Epidermal melanocyte (primary cell): ENCODE data around the gene BAMBI.
"Not testable (repeated sequence)": the region's sequence is repeated elsewhere in the genome, so short reads cannot be mapped to it uniquely, and the experiment has no call there.

Experiments
- DNase-seq: peaks from one replicate; pipeline ENCODE4 v3.0.0; 2011; ENCODE audit warnings: low spot score; ENCODE audit not compliant: insufficient read length

Gene BAMBI, protein sequence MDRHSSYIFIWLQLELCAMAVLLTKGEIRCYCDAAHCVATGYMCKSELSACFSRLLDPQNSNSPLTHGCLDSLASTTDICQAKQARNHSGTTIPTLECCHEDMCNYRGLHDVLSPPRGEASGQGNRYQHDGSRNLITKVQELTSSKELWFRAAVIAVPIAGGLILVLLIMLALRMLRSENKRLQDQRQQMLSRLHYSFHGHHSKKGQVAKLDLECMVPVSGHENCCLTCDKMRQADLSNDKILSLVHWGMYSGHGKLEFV

DNA sequence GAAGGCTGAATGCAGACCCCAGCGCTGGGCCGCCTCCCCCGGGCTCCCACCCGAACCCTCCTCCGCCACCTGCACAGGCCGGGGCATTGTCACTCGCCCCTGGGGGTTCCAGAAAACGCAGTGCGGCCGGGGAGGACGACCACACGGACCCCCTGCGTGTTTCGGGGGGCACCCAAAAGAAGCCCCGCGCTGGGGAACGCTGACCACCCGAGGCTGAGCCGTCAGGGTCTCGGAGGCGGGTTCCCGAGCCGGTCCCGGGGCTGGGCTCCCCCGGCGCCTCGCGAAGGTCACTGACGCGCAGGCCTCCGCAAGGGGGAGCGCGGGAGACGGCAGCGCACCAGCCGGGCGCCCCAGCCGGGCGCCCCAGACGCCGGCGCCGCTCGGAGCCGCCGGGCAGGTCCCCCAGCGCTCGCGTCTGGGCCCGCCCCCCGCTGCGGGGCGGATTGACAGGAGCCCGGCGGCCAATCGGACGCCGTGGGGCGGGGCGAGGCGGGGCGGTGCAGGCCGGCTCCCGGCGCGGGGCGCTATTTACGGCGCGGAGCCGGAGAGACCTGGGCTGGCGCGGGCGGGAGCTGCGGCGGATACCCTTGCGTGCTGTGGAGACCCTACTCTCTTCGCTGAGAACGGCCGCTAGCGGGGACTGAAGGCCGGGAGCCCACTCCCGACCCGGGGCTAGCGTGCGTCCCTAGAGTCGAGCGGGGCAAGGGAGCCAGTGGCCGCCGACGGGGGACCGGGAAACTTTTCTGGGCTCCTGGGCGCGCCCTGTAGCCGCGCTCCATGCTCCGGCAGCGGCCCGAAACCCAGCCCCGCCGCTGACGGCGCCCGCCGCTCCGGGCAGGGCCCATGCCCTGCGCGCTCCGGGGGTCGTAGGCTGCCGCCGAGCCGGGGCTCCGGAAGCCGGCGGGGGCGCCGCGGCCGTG is at the start of gene BAMBI:
BAMBI (plus strand) TSS at position 554 of the 920 bp plus-strand sequence. CDS start 377 bp downstream, outside the sequence.
- peak; percentile 53 for DNase-seq

DNA sequence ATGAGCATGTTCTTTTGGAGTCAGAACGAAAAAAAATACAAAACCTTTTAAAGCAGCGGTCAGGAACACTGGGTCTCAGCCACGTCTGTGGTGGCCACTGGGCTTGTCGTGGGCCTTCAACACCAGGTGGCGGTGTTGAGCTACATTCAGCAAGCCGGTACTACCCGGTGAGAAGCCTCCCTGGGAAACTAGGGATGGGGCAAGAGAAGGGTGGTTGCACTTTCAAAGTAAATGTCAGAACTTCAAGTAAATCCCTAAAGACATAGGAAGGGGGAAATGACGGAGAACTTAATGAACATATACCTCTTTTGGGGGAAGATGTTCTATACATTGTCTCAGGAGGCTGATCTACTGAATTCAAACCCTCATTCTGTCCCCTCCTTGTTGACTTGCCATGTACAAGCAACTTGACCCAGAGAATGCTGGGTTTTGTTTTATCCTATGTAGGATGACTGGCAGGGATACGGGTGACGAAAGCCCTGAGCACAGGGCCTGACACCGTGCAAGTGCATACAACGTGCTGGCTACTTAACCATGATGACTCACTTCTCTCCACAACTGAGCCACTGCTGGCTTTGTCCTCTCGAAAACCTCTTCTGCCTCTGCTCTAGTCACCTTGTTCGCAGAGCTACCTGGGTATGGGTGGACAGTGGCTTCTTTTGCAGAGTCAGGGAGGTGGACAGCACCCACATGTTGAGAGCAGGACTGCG is 49.0 kb upstream of the BAMBI start:
- DNase-seq = peak; percentile 74

DNA sequence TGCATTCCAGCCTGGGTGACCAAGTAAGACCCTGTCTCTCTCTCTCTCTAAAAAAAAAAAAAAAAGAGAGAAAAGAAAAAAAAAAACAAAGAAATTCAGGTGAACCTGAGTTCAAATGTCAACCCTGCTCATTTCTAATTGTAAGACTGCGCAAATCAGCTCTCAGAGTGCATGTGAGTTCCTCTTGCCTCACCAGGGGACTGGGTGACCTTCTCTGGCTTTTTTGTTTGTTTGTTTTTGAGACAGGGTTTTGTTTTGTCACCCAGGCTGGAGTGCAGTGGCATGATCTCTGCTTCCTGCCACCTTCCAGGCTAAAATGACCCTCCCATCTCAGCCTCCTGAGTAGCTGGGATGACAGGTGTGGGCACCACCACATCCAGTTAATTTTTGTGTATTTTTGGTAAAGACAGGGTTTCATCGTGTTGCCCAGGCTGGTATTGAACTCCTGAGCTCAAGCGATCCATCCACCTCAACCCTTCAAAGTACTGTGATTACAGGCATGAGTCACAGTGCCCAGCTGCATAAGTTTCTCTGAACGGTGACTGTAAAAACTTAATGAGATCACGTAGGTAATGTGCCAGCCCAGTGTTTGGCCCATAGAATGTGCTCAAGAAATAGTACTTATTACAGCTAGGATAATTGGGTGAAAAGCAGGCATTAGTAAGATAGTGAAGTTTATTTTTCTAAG is 45.3 kb upstream of the BAMBI start:
- DNase-seq = no peak

DNA sequence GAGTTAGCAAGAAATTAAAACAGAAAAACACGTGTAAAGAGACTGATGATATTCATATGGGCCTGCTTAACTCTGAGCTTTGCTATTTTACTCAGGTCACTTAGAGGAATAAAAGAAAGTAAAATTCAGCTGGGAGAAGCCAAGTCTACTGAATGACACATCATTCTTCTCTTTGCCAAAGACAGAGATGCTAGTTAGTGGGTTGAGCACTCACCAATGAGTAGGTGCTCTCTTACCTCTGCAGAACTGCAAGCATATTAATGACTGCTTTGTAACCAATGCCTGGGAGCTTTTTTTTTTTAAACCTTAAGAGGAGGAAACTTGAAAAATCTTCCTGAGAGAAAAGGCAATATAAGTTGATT is 44.8 kb upstream of the BAMBI start:
- no peak for DNase-seq

DNA sequence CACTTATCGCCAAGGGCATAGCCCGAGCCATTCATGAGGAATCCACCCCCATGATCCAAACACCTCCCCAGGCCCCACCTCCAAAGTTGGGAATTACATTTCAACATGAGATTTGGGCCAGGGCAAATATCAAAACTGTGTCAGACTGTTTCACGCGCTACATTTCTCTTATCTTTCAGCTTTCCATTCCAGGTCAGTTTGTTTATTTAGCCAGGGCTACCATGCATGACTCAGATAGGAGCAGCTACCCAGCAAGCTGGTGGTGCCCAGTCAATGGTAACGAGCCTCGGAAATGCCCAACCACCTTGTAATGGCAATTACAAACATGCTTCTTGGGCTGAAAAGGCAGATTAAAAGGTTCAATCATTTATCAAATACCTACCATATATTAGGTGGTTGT is 43.6 kb upstream of the BAMBI start:
- DNase-seq = no peak

DNA sequence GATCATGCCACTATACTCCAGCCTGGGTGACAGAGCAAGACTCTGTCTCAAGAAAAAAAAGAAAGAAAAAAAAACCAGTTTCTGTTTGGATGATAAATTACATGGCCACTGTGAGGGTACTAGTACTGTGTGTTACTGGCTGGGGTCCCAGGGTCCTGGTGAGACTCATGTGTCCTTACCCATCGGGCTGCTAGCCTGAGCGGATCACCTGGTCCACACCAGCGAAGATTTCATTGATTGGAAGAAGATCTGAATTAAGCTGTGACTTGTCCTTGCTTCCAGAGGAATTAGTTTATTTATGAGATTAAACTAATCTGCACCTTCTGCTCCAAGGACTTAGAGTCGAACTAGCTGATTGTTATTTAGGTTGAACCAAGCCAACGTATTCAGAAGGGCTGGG is 40.0 kb upstream of the BAMBI start:
- no peak for DNase-seq

DNA sequence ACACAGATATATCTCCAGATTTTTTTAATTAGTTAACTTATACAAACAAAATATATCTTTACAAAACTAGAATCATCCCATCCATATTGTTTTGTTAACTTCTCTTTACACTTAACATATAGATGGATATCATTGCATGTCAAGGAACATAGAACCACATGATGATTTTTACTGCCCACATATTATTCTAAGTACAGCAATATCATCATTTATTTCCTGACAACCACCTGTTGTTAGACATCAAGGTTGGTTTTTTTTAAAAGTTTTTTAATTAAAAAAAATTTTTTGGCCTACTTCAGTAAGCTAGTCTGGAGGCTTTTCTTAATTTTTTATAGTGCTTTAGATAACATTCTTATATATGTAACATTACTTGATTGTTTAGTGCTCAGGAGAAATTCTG is 38.9 kb upstream of the BAMBI start:
- no peak for DNase-seq

DNA sequence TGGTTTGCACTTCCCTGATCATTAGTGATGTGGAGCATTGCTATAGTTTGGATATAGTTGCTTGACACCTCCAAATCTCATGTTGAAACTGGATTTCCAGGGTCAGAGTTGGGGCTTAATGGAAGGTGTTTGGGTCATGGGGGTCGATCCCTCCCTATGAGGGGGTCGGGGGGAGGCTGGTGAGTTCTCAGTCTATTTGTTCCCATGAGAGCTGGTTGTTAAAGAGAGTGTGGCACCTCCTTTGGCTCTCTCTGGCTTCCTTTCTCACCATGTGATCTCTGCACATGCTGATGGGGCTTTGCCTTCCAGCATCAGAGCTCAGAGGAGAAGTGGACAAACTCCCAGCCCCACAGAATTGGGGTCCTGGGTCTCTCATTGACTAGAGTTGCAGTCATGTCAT is 36.8 kb upstream of the BAMBI start:
- no peak for DNase-seq

DNA sequence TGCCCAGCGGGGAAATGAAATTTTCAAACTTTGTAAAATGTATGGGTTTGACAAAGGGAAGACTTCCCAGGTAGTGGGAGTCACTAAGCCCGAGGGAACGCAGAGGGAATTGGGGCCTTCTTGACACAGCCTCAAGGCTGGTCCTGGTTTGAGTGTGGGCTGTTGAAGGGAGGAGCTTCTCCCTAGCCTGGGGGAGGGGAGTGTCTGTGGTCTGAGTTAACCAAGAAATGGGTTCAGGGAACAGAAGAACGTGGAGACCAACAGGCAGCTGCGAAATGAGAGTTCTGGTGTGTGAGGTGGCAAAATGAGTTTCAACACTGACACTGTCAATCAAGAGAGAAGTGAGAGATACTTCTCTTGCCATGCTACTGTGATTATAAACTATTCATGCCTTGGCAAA is 32.7 kb upstream of the BAMBI start:
- DNase-seq = no peak

DNA sequence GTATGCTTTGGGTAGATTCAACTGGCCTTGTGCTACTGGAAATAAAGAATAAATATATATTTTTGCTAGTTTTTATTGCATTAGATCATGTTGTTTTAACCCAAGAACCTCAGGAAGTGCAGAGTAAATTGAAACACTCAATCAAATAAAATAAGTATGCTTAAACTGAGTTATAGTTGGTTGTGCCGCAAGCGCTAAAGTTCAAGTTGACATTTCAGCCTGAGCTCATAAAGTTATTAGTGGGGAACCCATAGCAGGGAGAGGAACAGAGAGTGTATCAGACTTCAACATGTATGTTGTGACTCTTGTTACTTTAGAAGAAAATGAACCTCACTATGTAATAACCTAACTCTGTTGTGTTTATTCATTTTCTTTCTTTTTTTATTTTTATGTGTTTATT is 25.2 kb upstream of the BAMBI start:
- DNase-seq = no peak

DNA sequence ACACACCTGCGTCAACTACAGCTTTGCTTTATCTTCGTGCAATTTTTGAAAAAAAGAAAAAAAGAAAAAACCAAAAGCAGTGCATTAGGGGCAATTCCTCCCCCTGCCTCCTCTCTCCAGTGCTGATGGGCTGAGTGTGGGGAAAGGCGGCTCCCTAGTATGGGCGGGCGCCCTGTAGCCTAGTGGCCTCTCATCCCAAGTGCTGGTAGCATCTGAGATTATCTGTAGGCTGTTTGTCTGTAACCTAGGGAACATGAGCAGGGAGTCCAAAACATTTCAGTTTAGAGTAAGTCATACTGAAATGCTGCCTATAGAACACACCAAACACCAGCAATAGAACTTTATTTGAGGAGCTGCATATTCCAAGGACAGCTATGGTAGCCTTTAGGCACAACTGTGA is 24.6 kb upstream of the BAMBI start:
- DNase-seq = no peak

DNA sequence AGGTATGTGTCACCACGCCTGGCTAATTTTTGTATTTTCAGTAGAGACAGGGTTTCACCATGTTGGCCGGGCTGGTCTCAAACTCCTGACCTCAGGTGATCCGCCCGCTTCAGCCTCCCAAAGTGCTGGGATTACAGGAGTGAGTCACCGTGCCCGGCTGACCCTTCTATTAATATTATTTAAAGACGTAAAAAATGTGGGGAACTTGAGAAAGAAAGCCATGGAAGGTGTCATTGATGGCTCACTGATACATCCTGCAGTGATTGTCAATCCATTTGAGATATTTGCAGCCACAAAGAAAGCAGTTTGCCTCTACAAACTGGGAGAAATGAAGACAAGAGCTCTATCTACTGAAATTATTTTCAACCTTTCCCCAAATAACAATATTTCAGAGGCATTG is 18.5 kb upstream of the BAMBI start:
- DNase-seq = not testable (repeated sequence)

DNA sequence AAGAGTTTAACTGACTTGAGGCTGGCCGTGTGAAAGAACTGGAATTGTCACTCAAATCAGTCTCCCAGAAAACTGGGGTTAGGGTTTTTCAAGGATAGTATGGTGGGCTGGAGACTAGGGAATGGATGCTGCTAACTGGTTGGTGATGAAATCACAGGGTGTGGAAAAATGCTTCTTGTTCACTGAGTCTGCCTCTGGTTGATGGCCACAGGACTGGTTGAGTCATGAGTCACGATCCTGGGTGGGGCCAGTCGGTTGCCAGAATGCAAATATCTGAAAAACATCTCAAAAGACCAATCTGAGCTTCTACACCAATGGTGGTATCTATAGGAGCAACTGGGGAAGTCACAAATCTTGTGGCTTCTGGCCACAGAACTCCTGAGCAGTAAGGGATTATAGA is 16.3 kb upstream of the BAMBI start:
- peak; percentile 40 for DNase-seq

DNA sequence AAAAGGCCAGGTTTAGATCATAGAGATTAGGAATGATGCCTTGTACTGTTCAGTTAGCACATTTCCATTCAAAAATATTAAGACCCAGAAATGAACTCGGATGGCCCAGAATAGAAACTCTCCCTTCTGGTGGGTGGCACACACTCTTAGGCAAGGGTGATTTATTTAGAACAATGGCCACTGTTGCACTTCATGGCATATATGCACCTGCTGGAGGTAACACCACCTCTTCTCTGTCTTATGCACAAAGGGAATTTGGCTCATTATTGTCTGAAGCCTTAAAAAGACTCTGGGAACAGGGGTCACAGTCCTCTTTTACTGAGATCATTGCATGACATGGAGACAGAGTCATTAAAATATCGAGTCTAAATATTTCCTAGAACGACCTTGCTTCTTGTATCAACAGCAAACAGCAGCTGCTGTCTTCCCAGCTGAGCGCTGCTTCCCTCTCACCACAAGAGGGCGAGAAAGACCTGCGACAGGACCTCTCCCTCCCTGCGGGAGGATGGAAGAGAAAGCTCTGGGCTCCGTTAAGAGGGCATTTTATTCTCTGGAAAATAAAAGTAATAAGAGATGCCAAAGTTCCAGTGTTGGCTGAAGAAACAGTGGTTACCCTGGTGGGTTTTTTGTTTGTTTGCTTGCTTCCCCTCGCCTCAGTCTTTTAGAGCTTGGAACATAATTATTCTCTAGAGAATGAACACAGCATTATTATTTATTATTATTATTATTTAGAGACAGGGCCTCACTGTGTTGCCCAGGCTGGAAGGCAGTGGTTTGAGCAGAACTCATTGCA is 13.5 kb upstream of the BAMBI start:
- DNase-seq = peak; percentile 89

DNA sequence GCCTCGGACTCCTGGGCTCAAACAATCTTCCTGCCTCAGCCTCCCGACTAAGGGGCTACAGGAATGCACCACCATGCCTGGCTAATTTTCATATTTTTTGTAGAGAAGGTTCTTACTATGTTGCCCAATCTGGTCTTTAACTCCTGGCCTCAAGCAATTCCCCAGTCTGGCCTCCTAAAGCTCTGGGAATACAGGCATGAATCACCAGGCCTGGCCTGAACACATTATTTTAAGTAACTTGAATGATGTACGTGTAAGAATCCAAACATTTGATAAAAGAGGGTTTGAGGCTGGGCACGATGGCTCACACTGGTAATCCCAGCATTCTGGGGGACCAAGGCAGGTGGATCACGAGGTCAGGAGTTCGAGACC is 13.0 kb upstream of the BAMBI start:
- DNase-seq = no peak

DNA sequence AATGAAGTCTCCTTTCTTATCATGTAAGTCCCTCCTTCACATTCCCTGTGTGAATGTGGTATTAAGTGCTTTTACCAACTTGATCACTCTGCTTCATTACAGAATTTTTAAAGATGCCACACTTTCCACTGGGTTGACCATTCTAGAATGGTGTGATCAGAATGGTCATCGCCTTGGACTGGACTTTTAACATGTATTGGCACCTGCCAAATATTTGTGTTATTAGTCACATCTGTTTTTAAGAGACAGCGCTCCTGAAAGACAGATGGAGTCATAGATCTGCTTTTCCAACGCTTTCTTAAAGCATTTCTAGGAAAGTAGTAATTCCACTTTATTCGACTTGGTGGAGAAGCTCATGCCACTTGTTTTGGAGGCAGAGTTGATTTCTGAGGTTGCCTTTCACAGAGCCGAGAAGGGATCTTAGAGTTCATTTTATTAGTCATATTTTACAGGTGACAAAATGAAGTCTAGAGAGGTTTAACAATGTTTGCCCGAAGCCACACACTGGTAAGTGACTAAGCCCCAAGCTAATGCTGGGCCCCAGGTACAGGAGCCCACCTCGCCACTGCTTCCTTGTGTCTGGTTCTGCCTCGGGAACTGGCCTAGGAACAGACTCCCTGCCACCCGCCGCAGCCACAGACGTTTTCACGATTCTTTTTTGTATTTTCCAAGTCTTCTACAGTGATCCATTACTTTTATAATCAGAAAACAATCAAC is 10.4 kb upstream of the BAMBI start:
- no peak for DNase-seq

DNA sequence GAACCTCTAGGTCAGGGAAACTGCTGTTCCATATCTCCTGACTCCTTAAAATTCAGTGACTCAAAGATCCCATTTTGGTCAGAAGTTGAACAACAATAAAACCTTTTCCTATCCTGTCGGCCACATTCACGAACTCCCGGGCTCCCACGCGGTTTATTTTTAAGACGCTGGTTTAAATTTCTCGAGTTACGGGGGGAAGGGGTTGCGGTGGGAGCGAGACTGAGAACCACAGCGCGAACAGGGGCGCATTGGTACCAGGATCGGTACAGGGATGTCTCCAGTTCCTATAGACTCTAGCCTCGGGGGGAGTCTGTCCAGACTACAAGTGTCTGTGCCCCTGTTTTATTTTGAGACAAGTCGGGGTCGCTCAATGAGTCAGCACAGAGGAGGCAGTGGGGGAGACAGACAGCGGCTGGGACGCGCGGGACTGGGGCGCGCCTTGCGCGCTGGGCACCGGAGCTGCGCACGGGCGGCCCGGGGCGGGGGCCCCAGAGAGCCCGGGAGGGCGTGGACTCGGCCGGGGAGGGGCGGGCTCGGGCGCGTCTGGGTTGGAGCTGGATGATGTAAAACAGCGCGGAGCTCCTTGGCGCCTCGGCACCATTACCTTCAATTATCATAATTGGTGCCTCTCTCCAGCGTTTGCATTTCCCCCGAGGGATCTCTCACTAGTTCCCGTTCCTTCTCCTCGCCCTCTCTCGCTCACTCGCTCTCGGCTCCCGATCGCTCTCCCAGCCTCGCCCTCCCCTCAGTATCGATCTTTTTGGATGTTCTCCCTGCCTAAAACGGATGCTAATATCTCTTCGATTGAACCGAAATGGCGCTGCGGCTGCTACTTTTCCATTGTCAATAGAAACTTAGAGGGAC is 8.7 kb upstream of the BAMBI start:
- no peak for DNase-seq

DNA sequence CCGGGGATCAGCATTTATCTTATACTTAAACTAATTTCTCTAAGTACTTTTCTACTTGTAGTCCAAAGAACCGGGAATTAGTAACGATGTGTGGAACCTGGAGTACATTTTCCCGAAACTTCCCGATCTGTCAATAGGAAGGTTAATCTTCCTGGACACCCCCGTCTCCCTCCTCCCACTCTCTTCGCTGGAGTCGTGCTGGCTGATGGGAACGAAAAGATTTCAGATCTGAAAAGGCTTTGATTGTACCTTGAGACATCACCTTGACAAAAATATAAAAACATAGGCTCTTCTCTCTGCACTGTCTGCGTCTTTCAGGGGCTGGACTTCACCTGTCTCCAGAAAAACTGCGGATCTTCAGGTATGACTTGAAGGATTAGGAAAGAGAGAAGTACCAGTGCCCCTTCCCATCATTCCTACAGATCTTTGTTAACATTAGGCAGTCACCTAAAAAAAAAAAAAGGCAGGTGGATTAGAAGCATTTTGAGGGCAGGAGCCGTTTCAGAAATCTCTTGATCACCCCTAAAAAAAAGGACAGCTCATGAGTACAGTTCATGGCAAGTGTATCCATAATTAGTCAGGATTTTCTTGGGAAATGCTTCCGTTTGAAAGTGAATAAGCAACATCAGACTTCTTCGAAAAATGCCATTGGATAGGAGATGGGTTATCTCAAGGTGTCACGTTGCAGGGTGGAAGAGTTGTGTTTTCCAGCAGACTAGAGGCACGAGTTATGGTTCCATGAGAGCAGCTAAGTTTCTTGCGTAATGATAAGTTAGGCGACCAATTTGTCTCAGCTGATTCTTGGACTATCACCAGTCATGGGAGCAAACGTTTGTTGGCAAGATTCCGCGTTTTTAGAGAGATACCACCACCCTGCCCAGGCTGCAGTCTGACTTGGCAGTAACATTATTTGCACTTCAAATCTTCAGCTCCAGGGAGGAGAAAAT is 7.8 kb upstream of the BAMBI start:
- no peak for DNase-seq
